SK-N-MC (cell line): Measurements from ENCODE around the gene DAPK1.

Source experiments
- EZH2 ChIP-seq: fragments of 200-600 bp; sonication (generic); IDR thresholded peaks from one replicate; pipeline ENCODE4 v1.6.1; 2017; ENCODE audit warnings: antibody characterized with exemption
- FOXP2 ChIP-seq: optimal IDR thresholded peaks from 2 replicates; pipeline ENCODE3; 2011; ENCODE audit warnings: mild to moderate bottlenecking, moderate library complexity; ENCODE audit not compliant: insufficient read depth; ENCODE audit errors: extremely low read length, control extremely low read depth
- POLR2AphosphoS5 ChIP-seq: IDR thresholded peaks from 2 replicates; pipeline ENCODE4 v1.6.1; 2012; ENCODE audit warnings: mild to moderate bottlenecking, low read depth, low read length, borderline replicate concordance

GRCh38 chr9:87601176-87601575 is 103.5 kb downstream of the DAPK1 start:
- TF ChIP-seq POLR2AphosphoS5 = no peak
- no peak for TF ChIP-seq EZH2
- TF ChIP-seq FOXP2 = no peak
